ENCODE results near the gene SENP5.

DNA sequence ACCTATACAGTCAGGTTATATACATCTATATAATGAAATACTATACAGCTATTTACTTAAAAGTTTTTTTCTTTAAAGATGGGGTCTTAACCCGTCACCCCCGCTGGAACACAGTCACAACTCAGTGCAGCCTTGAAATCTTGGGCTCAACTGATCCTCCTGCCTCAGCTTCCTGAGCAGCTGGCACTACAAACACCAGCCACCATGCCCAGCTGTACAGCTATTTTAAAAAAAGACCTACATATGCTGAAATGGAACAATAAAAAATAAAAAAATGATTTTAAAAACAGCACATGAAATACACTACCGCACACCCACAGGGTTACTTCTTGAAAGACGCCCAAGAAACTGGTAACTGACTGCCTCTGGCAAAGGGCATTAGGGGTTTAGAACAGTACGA, 70.9 kb downstream of the SENP5 start:
- no peak for TF ChIP-seq POLR2A (IDR thresholded peaks at IDR 0.05; ENCODE audit: low read depth)
- TF ChIP-seq, protein P1, sequence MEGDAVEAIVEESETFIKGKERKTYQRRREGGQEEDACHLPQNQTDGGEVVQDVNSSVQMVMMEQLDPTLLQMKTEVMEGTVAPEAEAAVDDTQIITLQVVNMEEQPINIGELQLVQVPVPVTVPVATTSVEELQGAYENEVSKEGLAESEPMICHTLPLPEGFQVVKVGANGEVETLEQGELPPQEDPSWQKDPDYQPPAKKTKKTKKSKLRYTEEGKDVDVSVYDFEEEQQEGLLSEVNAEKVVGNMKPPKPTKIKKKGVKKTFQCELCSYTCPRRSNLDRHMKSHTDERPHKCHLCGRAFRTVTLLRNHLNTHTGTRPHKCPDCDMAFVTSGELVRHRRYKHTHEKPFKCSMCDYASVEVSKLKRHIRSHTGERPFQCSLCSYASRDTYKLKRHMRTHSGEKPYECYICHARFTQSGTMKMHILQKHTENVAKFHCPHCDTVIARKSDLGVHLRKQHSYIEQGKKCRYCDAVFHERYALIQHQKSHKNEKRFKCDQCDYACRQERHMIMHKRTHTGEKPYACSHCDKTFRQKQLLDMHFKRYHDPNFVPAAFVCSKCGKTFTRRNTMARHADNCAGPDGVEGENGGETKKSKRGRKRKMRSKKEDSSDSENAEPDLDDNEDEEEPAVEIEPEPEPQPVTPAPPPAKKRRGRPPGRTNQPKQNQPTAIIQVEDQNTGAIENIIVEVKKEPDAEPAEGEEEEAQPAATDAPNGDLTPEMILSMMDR (IDR thresholded peaks at IDR 0.05) = no peak
- no peak for TF ChIP-seq POLR2AphosphoS5 (IDR thresholded peaks at IDR 0.05)
- no peak for TF ChIP-seq EP300 (IDR thresholded peaks at IDR 0.05)

Measured in esophagus muscularis mucosa (tissue), 4 donors.